IPS DF 4.7 (cell line): ENCODE data around the gene KIF7.
"Not testable (repeated sequence)": the region's sequence is repeated elsewhere in the genome, so short reads cannot be mapped to it uniquely, and the experiment has no call there.

Experiments
- DNase-seq: peaks from one replicate; pipeline ENCODE4 v3.0.0-alpha.2; 2013; ENCODE audit warnings: low spot score; ENCODE audit errors: extremely low read depth

Gene KIF7

GRCh38 chr15:89654847-89655805, at the start of gene KIF7:
Gene KIF7, minus strand, starts transcription at chr15:89655467. Its CDS starts 2,537 bp downstream, at chr15:89652930.
- no peak for DNase-seq

GRCh38 chr15:89704411-89704810, 49.1 kb upstream of the KIF7 start:
- no peak for DNase-seq

GRCh38 chr15:89695198-89695597, 39.9 kb upstream of the KIF7 start:
- no peak for DNase-seq

GRCh38 chr15:89693696-89694095, 38.4 kb upstream of the KIF7 start:
- DNase-seq: no peak

GRCh38 chr15:89693091-89693490, 37.8 kb upstream of the KIF7 start:
- DNase-seq: no peak

GRCh38 chr15:89690276-89691218, 35.3 kb upstream of the KIF7 start, which contains the start of the genes PEX11A and WDR93:
Gene PEX11A, minus strand, starts transcription at chr15:89690754. Its CDS starts 122 bp downstream, at chr15:89690632.
Gene WDR93, plus strand, starts transcription at chr15:89690811. Its CDS starts 10,936 bp downstream, at chr15:89701747.
- DNase-seq: peak; percentile 41

- DNase-seq: not testable (repeated sequence)
These were observed 34.6 kb upstream of the KIF7 start for GRCh38 chr15:89689930-89690275.

GRCh38 chr15:89686522-89686921, 31.3 kb upstream of the KIF7 start:
- DNase-seq: no peak

GRCh38 chr15:89685995-89686394, 30.7 kb upstream of the KIF7 start:
- no peak for DNase-seq

- DNase-seq: no peak
These were observed 25.9 kb upstream of the KIF7 start for GRCh38 chr15:89681146-89681545.

- DNase-seq: no peak
These were observed 25.1 kb upstream of the KIF7 start for GRCh38 chr15:89680282-89680873.

GRCh38 chr15:89679212-89679611, 23.9 kb upstream of the KIF7 start, which contains the start of gene PLIN1:
Gene PLIN1, minus strand, starts transcription at chr15:89679367. Its CDS starts 1,878 bp downstream, at chr15:89677489.
- no peak for DNase-seq

- DNase-seq: no peak
These were observed 22.1 kb upstream of the KIF7 start for GRCh38 chr15:89677381-89677780.

GRCh38 chr15:89675606-89676005, 20.3 kb upstream of the KIF7 start:
- no peak for DNase-seq

- no peak for DNase-seq
These were observed 19.3 kb upstream of the KIF7 start for GRCh38 chr15:89674526-89674925.

- peak; percentile 80 for DNase-seq
These were observed 17.9 kb upstream of the KIF7 start for GRCh38 chr15:89673165-89673512.

- DNase-seq: no peak
These were observed 17.2 kb upstream of the KIF7 start for GRCh38 chr15:89672221-89673164.

GRCh38 chr15:89671687-89672086, 16.4 kb upstream of the KIF7 start:
- no peak for DNase-seq

- no peak for DNase-seq
These were observed 15.8 kb upstream of the KIF7 start for GRCh38 chr15:89670971-89671560.

GRCh38 chr15:89669941-89670340, 14.7 kb upstream of the KIF7 start:
- DNase-seq: no peak
